Ascending aorta (tissue), 2 donors: ENCODE measurements around the gene CTRL. TPM values are rescaled to one million over a fixed set of nuclear protein-coding genes. Genes with fewer than 3 reads are reported as not detected.

Source experiments
- DNase-seq, 2 donors: peaks; one replicate each; pipeline ENCODE4 v3.0.0-alpha.2; 2019; ENCODE audit warnings: low spot score in 2 of 2
- H3K27ac ChIP-seq, 2 donors: fragments of 200-600 bp; sonication (generic); one replicate each; pipeline ENCODE4 v1.5.1; 2016 to 2017; ENCODE audit warnings: mild to moderate bottlenecking in 1 of 2
- H3K27me3 ChIP-seq: fragments of 200-600 bp; sonication (generic); one replicate; pipeline ENCODE4 v1.5.1; 2017
- H3K36me3 ChIP-seq, 2 donors: fragments of 200-600 bp; sonication (generic); one replicate each; pipeline ENCODE4 v1.5.1; 2016
- H3K4me1 ChIP-seq, 2 donors: fragments of 200-600 bp; sonication (generic); one replicate each; pipeline ENCODE4 v1.5.1; 2016 to 2017; ENCODE audit warnings: mild to moderate bottlenecking in 1 of 2
- H3K4me3 ChIP-seq, 2 donors: fragments of 200-600 bp; sonication (generic); one replicate each; pipeline ENCODE4 v1.5.1; 2016 to 2017; ENCODE audit warnings: mild to moderate bottlenecking in 1 of 2
- H3K9me3 ChIP-seq, 2 donors: fragments of 200-600 bp; sonication (generic); one replicate each; pipeline ENCODE4 v1.5.1; 2016
- intact Hi-C: fragments of 100-400 bp; cut with DNase I; formaldehyde crosslinking; loops from one replicate; pipeline ENCODE4 v1.15.1; 2023
- total RNA-seq: library from RNA; depleted of rRNA; stranded (reverse); fragments of >200 nt; gene quantifications from one replicate; pipeline ENCODE4 v1.1.0, GENCODE V29; 2016
- TF ChIP-seq, protein P1 (sequence below), 3 experiments: fragments of 200-600 bp in 2 of 3; fragments of 450-650 bp in 1 of 3; sonication (generic) in 2 of 3; IDR thresholded peaks; one replicate each; pipeline ENCODE4 v1.5.1; 2016 to 2019; ENCODE audit warnings: antibody characterized with exemption in 3 of 3, mild to moderate bottlenecking in 1 of 3, moderate library complexity in 1 of 3

Gene CTRL
- 0.43 TPM for total RNA-seq

DNA sequence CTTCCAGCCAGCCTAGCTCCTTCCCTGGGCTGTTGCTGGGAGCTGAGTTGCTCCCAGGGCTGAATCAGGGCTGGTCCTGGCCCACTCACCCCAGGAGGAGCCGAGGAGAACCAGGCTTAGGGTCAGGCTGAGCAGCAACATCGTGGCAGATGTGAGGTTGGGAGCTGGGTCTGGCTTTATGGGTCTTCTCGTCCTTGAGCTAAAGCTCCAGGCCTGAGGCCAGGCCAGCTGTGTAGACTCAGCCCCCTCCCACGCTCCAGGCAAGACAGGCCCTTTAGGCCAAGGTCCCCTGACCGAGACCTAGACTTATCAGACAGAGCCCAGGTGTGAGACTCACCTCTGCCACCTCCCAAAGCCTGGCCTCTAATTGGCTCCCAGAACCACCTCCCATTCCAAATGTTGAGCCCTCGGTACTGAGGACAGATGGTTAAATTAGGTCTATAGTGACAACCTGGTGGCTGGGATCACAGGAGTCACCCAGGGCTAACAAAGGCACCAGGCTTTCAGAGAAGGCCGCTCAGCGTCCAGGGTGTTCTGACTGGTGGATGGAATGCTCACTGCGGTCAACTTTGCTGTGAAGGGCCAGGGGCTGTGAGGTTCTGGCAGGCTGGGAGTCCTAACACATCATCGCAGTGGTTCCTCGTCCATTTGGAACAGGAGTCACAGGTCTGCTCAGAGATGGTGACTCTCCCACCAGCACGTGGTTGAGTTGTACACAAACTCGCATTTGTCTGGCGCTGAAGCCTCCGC lies at the start of gene CTRL:
CTRL (minus strand) TSS at position 151 of the 750 bp plus-strand sequence; CDS start at position 141, 10 bp downstream.
- H3K36me3 ChIP-seq = peaks cover 22 to 30% of the 10 kb centered on the region in 2 donors
- H3K4me1 ChIP-seq = peaks cover 3 to 13% of the 10 kb centered on the region in 2 donors
- intact Hi-C loops = loop anchor here (10.0 kb wide), 1 partner anchor 207 kb away; no protein-coding TSS in a partner anchor
- H3K9me3 ChIP-seq = no peaks in the 10 kb centered on the region
- TF ChIP-seq, protein P1, sequence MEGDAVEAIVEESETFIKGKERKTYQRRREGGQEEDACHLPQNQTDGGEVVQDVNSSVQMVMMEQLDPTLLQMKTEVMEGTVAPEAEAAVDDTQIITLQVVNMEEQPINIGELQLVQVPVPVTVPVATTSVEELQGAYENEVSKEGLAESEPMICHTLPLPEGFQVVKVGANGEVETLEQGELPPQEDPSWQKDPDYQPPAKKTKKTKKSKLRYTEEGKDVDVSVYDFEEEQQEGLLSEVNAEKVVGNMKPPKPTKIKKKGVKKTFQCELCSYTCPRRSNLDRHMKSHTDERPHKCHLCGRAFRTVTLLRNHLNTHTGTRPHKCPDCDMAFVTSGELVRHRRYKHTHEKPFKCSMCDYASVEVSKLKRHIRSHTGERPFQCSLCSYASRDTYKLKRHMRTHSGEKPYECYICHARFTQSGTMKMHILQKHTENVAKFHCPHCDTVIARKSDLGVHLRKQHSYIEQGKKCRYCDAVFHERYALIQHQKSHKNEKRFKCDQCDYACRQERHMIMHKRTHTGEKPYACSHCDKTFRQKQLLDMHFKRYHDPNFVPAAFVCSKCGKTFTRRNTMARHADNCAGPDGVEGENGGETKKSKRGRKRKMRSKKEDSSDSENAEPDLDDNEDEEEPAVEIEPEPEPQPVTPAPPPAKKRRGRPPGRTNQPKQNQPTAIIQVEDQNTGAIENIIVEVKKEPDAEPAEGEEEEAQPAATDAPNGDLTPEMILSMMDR (IDR thresholded peaks at IDR 0.05) = no peak
- H3K27ac ChIP-seq = no peak within 1 kb of the TSS
- no peaks in the 10 kb centered on the region for H3K27me3 ChIP-seq
- no peak for DNase-seq
- H3K4me3 ChIP-seq = no peak within 1 kb of the TSS

DNA sequence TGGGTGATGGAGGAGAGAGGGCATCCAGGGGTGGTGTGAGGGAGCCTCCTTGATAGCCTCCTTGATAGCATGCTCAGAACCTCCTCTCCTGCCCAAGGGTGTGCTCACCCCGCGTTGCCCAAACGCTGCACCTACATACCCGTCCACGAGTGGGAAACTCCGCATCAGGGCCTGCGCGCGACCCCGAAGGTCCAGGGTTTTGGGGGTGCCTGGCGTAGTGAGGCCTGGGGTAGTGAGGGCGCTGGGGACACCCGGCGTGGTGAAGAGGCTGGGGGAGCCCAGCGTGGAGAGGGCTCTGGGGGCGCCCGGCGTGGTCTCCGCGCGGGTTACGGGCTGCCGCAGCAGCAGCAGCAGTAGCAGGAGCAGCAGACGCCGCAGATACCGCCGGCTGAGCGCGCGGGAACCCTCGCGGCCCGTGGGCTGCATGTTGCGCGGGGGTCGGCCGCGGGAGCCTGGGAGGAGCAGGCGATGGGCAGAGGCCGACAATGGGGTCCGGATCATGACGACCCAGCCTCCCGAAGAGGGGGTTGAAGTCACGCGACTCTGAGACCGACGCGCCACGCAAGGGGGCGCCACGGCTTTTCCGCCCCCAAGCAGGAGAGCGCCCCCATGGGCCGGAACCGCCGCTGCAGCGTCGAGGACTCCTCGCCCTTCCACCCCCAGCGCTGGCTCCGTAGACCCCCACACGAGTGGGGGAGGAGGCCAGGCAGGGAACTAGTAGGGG lies 48.5 kb upstream of the CTRL start, which contains the start of gene DPEP3:
DPEP3 (minus strand) TSS at position 545 of the 724 bp plus-strand sequence; CDS start at position 426, 119 bp downstream.
- H3K27me3 ChIP-seq = no peaks in the 10 kb centered on the region
- H3K27ac ChIP-seq = no peak within 1 kb of the TSS
- intact Hi-C loops = no loop called here
- TF ChIP-seq, protein P1 (IDR thresholded peaks at IDR 0.05) = no peak
- no peaks in the 10 kb centered on the region for H3K9me3 ChIP-seq
- no peak within 1 kb of the TSS for H3K4me3 ChIP-seq
- H3K36me3 ChIP-seq = no peaks in the 10 kb centered on the region
- no peaks in the 10 kb centered on the region for H3K4me1 ChIP-seq
- no peak for DNase-seq

DNA sequence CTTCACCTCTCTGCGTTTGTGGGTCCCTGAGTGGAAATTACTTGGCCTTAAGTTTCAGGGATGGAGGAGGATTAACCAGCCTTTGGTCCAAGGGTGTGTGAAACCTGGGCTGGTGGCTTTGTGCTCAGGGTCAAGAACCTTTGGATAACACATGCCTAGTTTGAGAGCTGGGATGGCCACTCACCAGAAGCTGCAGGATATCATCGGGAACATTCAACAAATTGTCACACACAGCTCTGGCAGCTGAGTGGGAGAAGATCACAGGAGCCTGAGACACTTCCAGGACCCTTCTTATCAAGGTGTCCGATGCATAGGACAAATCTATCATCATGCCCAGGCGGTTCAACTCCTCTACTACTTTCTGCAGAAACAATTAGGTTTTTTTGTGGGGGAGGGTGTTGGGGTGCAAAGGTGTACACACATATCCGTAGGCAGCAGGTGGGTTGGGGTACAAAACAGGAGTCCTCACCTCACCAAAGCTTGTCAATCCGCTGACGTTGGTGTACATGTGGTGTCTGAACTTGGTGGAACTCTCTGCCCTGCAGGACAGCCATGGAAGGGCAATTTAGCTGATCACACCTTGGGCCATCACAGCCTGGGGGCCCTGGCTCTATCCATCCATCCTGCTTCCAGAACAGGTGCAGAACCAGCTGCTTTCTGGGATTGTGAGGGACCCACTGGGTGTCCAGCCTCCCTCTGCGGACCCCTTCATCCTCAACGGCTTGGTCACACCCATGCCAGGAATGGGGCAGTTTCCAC lies 46.0 kb upstream of the CTRL start:
- no peaks in the 10 kb centered on the region for H3K36me3 ChIP-seq
- TF ChIP-seq, protein P1 (IDR thresholded peaks at IDR 0.05) = no peak
- H3K4me3 ChIP-seq = no peak overlapping the region
- H3K27ac ChIP-seq = no peak overlapping the region
- H3K4me1 ChIP-seq = no peaks in the 10 kb centered on the region
- no peaks in the 10 kb centered on the region for H3K9me3 ChIP-seq
- intact Hi-C loops = no loop called here
- no peak for DNase-seq
- no peaks in the 10 kb centered on the region for H3K27me3 ChIP-seq

DNA sequence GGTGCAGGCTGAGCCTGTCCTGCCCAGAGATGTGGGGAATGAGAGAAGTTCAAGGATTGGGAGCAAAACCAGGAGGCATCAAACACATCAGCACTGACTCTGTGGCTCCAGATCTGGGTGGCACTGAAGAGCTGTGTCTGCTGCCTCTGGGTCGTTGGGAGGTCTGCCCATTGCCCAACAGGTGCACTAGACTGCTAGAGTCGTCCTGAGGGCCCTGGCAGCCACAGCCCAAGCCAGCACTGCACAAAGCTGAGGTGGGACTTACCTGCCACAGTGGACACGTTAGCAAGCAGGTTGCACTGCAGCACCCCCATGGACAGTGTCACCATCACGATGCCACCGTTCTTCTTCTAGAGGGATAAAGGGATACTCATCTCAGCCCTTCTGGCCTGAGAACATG lies 45.3 kb upstream of the CTRL start:
- Histone ChIP-seq H3K27ac (no peak overlapping the region), H3K4me3 (no peak overlapping the region), H3K4me1 (no peaks in the 10 kb centered on the region), H3K27me3 (no peaks in the 10 kb centered on the region), H3K36me3 (no peaks in the 10 kb centered on the region), H3K9me3 (no peaks in the 10 kb centered on the region)
- no peak for DNase-seq
- intact Hi-C loops = no loop called here
- TF ChIP-seq, protein P1 (IDR thresholded peaks at IDR 0.05) = no peak

DNA sequence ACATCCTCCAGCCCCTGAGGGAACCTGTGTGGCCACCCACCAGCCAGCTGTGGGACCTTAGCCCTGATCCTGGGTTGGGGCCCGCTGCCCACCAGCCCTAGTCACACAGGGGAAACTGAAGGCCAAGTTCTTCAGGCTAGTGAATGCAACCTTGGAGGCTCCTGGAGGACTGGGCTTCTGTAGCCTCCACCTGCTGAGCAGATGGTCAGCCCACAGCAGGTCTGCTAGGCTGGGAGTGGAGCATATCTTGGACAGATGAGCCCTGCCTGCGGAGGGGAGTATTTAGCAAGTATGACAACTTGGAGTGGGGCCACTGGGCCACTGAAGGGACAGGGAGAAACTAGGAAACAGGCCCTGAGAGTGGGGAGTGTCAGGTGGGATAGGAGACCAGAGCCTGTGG lies 44.5 kb upstream of the CTRL start:
- H3K9me3 ChIP-seq = no peaks in the 10 kb centered on the region
- TF ChIP-seq, protein P1 (IDR thresholded peaks at IDR 0.05) = no peak
- no peak overlapping the region for H3K27ac ChIP-seq
- H3K27me3 ChIP-seq = no peaks in the 10 kb centered on the region
- intact Hi-C loops = no loop called here
- no peaks in the 10 kb centered on the region for H3K36me3 ChIP-seq
- H3K4me1 ChIP-seq = no peaks in the 10 kb centered on the region
- no peak overlapping the region for H3K4me3 ChIP-seq
- no peak for DNase-seq
